ENCODE measurements around the gene DYNC1H1.
A peak's percentile ranks its signal among the peaks of the same experiment; 100 is the strongest.
"Not testable (repeated sequence)": the region's sequence is repeated elsewhere in the genome, so short reads cannot be mapped to it uniquely, and the experiment has no call there.

DYNC1H1 gene

GRCh38 chr14:102063808-102064429, 99.5 kb downstream of the DYNC1H1 start:
- no peak for DNase-seq (ENCODE audit: low spot score)

DNA sequence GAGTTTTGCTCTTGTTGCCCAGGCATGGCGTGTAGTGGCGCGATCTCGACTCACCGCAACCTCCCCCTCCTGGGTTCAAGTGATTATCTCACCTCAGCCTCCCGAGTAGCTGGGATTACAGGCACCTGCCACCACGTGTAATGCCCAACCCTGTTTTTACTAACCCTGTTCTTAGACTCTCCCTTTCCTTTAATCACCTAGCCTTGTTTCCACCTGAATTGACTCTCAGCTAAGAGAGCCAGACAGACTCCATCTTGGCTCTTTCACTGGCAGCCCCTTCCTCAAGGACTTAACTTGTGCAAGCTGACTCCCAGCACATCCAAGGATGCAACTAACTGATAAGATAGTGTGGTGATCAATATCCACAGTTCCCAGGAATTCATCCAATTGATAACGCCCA, 100.2 kb downstream of the DYNC1H1 start:
- not testable (repeated sequence) for DNase-seq (ENCODE audit: low spot score)

DNA sequence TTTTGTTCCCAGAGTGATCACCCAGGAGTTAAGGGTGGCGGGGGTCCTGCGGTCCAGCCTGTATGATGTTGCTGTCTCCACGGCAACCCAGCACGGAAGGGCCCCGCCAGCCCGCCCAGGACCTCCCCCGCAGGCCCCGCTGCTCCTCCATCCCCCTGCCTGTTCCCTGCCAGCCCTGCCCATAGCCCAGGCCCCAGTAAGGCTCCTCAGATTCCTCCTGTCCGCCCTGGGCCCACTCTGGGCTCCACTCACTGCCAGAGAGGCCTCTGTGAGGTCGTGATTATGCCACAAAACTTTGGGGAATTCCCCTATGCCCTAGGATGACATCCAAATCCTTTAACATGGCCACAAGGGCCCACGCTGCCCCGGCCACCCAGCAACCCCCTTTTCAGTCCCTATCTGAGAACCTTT, 101.7 kb downstream of the DYNC1H1 start:
- no peak for DNase-seq (ENCODE audit: low spot score)

DNA sequence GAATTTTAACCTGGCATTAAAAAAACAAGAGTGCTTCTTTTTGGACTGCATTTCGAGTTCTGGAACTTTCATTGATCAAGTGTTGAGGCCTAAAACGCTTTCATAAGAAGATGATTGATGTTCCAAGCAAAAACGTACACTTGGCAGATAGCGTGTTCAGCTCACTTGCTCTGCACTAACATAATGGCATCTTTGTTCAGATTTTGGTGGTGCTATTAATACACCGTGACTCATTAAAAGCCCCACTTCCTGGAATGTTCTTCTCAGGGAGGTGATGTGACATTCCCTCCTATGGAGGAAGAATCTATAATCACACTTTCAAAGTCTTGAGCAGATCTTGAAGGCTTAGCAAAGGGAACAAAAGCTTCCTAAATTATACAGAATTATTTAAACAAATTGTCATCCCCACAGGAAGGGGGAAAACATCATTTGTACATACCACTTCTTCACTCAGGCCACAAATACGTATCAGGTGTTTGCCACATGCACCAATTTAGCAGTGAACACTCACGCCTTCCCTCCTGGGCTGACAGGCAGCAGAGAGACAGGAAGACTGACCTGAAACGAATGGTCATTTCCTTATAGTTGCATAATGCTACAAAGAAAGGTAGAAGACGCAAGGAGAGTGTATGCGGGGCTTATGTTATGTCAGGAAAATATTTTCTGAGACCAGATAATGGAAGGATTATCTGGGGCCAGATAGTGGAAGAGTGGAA, 107.1 kb downstream of the DYNC1H1 start:
- DNase-seq (ENCODE audit: low spot score), result no peak

DNA sequence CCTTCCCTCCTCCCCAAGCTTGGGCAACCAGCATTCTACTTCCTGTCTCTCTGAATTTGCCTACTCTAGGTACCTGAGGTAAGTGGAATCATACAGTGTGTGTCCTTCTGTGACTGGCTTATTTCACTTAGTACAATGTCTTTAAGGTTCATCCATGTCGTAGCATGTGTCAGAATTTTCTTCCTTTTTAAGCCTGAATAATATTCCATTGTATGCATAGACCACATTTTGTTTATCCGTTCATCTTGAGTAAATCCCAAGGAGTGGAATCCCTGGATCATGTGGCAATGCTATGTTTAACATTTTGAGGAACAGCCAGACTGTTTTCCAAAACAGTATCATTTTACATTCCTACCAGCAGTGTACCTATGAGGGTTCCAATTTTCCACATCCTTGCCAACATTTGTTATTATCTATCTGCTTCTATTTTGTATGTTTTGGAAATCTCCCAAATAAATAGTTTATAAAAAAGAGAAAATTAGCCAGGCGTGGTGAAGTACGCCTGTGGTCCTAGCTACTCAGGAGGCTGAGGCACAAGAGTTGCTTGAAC, 110.1 kb downstream of the DYNC1H1 start:
- DNase-seq (ENCODE audit: low spot score), result no peak

DNA sequence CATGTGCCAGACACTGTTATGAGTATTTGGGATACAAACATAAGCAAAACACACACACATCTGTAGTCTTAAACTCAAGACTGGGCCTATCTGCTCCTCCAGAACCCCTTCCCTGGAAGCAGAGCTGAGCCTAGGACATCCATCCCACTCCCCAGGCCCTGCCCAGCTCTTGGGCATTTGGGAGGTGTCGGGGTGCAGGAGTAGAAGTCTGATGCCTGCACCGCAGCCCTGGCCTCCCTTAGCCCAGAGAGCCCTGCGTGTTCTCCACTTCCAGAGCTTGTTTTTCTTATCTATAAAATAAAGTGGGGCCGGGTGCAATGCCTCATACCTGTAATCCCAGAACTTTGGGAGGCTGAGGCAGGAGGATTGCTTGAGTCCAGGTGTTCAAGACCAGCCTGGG, 110.8 kb downstream of the DYNC1H1 start:
- no peak for DNase-seq (ENCODE audit: low spot score)

DNA sequence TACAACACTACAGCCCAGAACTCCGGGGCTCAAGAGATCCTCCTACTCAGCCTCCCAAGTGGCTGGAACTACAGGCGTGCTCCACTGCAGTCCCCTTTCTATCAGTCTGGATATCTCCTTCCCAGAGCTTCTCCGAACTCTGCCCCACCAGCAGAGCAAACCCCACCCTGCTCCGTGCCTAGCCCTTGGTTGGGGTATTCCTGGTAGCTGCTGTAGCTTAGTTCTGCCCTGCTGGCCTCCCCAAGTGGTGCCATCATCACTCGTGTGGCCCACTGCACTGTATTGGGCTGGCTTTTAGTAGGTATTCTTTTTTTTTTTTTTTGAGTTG, 113.0 kb downstream of the DYNC1H1 start:
- no peak for DNase-seq (ENCODE audit: low spot score)

- DNase-seq (ENCODE audit: low spot score), result not testable (repeated sequence)
Measured at GRCh38 chr14:102078361-102078791, 114.0 kb downstream of the DYNC1H1 start.

- DNase-seq (ENCODE audit: low spot score), result no peak
Measured at GRCh38 chr14:102078831-102079699, 114.7 kb downstream of the DYNC1H1 start.

GRCh38 chr14:102079700-102079979, 115.3 kb downstream of the DYNC1H1 start:
- DNase-seq (ENCODE audit: low spot score), result no peak

DNA sequence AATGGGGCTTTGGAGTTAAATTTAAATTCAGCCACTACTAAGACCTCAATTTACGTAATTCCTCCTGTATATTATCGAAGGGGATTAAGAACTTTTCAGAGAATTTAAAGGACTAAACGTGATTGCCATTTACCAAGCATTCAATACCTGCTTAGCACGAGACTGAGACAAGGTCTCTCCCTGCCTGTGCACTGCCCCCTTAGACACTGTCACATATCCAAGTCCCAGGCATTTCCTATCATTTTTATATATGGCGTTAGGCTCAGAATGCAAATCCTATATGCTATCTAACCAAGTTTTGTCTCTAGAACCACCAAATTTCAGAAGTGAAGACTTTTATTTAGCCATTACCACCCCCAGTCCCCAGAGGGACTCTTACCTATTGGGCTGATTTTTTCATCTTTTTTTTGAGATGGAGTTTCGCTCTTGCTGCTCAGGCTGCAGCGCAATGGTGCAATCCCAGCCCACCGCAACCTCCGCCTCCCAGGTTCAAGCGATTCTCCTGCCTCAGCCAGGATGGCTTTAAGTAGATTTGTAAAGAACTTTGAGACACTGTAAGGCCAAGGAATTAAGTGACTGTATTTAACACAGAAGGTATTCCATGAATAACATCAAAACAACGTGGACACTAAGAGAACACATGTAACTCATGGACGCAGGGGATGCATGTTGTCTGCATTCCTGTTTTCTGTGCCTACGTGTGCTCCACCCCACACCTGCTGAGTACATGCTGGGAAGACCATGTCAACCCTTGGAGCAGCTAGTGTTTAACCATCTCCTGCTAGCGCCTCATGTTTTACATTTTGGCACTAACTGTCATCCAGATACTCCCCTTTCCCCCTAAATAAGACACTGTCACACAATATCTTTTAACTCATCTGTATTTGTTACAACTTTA, 116.1 kb downstream of the DYNC1H1 start:
- DNase-seq (ENCODE audit: low spot score), result no peak

DNA sequence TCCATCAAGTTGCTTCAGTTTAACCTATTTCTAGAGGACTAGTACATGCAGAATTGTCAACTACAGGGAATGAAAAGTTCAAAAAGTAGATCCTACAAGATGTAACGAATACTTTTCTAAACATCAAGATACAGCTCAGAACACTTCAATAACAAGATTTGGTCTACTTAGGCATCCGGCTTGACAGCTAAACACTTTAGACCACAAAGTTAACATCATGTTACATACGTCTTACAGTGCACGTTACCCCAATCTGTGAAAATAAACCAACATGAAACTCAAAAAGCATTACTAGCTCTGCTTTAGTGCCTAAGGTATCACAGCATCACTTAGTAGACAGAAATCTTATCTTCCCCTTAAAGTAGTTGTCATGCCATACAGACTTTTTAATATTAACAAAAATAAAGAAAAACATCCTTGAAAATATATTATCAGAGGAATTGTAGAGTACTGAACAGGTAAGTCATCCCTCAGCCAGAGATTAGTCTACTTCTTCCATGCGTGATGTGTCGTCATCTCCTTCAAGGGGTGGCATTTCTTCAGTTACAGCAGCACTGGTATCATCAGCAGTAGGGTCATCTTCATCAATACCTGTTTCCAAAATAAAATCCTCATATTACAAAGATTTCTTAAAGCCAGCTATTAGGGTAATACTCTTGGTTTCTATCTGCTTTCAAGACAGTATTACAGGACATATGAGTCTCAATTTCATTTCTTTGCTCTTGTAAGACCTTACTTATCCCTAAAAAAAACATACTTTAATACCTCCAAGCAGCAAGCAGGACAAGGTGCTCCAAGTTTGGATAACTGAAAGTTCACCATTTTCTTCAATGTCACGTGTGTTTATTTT, 117.1 kb downstream of the DYNC1H1 start:
- DNase-seq (ENCODE audit: low spot score), result no peak

DNA sequence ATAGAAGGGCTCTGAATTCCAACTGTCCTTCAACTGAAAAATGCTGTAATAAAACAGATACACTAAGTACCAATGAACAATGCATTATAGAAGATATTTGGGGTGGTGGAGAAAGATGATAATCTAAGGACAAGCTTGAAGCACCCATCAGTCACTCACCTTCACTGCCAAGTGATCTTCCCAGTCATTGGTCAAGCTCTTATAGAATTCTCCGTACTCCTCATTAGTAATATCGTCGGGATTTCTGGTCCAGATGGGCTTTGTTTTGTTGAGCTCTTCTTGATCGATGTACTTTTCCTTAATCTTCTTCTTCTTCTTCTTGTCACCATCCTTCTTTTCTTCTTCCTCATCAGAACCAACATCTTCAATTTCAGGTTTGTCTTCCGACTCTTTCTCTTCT, 120.1 kb downstream of the DYNC1H1 start:
- not testable (repeated sequence) for DNase-seq (ENCODE audit: low spot score)

- DNase-seq (ENCODE audit: low spot score), result no peak
Measured at GRCh38 chr14:102084931-102085330, 120.6 kb downstream of the DYNC1H1 start.

- DNase-seq (ENCODE audit: low spot score), result no peak
Measured at GRCh38 chr14:102085488-102085887, 121.1 kb downstream of the DYNC1H1 start.

- DNase-seq (ENCODE audit: low spot score), result peak; percentile 71
Measured at GRCh38 chr14:102085948-102086708, 121.8 kb downstream of the DYNC1H1 start.

DNA sequence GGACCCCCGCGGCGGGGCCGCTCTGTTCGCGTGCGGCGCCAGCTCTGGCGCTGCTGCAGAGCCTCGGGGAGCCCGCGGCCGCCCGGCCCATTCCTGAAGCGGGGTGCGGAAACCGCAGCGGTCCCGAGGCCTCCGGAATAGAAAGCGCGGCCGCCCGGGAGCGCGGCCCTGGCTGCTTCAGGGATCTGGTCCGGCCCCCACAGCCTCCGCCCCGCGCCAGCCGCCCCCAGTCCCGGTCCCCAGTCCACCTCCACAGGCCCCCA, 122.3 kb downstream of the DYNC1H1 start:
- DNase-seq (ENCODE audit: low spot score), result no peak

DNA sequence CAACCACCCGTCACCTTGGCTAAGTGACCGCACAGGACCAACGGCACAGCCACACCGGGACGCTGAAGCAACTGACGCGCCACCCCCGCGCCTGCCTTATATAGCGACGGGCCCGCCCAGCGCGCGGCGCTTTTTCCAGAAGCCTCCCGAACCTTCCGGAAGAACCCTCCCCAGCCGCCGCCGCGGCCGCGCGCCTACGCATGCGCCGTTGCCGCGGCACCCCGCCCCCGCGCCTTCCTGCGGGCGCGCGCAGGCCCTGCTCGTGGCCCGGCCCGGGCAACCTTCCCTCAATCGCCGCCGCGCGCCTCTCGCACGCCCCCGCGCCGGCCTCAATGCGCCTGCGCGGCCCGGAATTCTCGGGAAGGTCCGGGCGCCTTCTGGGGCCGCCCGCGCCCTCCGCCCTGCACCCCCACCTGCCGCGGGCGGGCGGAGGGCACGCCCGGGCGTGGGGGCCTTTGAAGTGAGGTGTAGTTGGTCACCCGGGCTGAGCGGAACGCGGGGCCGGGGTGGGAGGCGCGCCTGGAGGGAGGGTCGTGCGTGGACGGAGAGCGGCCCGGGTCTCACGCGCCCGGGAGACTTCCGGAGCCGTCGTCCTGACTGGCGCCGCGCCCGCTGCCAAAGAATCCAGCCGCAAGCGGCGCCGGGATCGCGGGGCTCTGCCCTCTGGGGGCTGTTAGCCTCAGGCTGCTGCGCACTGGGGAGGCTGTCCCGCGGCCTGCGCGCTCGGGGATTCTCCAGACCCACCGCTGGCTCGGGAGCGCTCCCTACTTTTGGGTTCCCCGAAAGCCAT, 122.8 kb downstream of the DYNC1H1 start, which contains the start of gene HSP90AA1:
Gene HSP90AA1, minus strand, starts transcription at position 73 of the 790 bp plus-strand sequence. CDS start 666 bp downstream, outside the sequence.
- DNase-seq (ENCODE audit: low spot score), result peak; percentile 95

GRCh38 chr14:102087762-102088011, 123.3 kb downstream of the DYNC1H1 start:
- no peak for DNase-seq (ENCODE audit: low spot score)

Data from CD4-positive, alpha-beta T cell treated with Interleukin-2 at 100 ng/mL for 4 hours (primary cell).